GM23338 (cell line): ENCODE measurements around the gene ACTR5. TPM values are rescaled to one million over a fixed set of nuclear protein-coding genes. Genes with fewer than 3 reads are reported as not detected.

Experiments used
- ATAC-seq: fragments of 200-7000 bp; cut with Tn5 transposase; 3 replicates; pipeline ENCODE4 v1.9.1; 2020
- DNase-seq: peaks from one replicate; pipeline ENCODE4 v3.0.0-alpha.2; 2015; ENCODE audit warnings: low spot score
- H2AFZ ChIP-seq: fragments of 200-600 bp; sonication (generic); 2 replicates; pipeline ENCODE4 v1.8.0; 2016; ENCODE audit warnings: antibody characterized with exemption, mild to moderate bottlenecking, moderate library complexity
- H3F3A ChIP-seq: fragments of 200-600 bp; sonication (generic); replicated peaks from 2 replicates; pipeline ENCODE4 v1.8.0; 2017; ENCODE audit warnings: antibody characterized with exemption, mixed run types, low read depth
- H3K27ac ChIP-seq: fragments of 200-600 bp; sonication (generic); 2 replicates; pipeline ENCODE4 v1.6.1; 2016; ENCODE audit warnings: low read depth
- H3K27me3 ChIP-seq: fragments of 200-600 bp; sonication (generic); 2 replicates; pipeline ENCODE4 v1.8.0; 2016; ENCODE audit warnings: mild to moderate bottlenecking, mixed run types, moderate library complexity; ENCODE audit not compliant: insufficient read depth
- H3K36me3 ChIP-seq: fragments of 200-600 bp; sonication (generic); 2 replicates; pipeline ENCODE4 v1.8.0; 2016; ENCODE audit warnings: mild to moderate bottlenecking; ENCODE audit not compliant: insufficient read depth
- H3K4me1 ChIP-seq: fragments of 200-600 bp; sonication (generic); 2 replicates; pipeline ENCODE4 v1.8.0; 2016; ENCODE audit warnings: mild to moderate bottlenecking, moderate library complexity; ENCODE audit not compliant: insufficient read depth
- H3K4me2 ChIP-seq: fragments of 200-600 bp; sonication (generic); 2 replicates; pipeline ENCODE4 v1.7.1; 2017; ENCODE audit warnings: mixed run types
- H3K4me3 ChIP-seq: fragments of 200-600 bp; sonication (generic); 2 replicates; pipeline ENCODE4 v1.6.1; 2016; ENCODE audit warnings: mixed run types
- H3K79me2 ChIP-seq: fragments of 200-600 bp; sonication (generic); replicated peaks from 2 replicates; pipeline ENCODE4 v1.8.0; 2017; ENCODE audit warnings: mild to moderate bottlenecking; ENCODE audit not compliant: insufficient read depth
- H3K9me2 ChIP-seq: fragments of 200-600 bp; sonication (generic); 2 replicates; pipeline ENCODE4 v1.8.0; 2017; ENCODE audit not compliant: insufficient read depth
- H4K20me1 ChIP-seq: fragments of 200-600 bp; sonication (generic); replicated peaks from 2 replicates; pipeline ENCODE4 v1.8.0; 2017; ENCODE audit warnings: mild to moderate bottlenecking; ENCODE audit not compliant: insufficient read depth
- H3K27ac Mint-ChIP-seq: 2 replicates; pipeline ENCODE4 v1.8.0; 2020; ENCODE audit warnings: inconsistent platforms, mild to moderate bottlenecking, moderate library complexity, mixed read lengths
- H3K27me3 Mint-ChIP-seq: 3 replicates; pipeline ENCODE4 v1.8.0; 2022; ENCODE audit warnings: low read depth, mild to moderate bottlenecking, moderate library complexity, mixed read lengths, inconsistent platforms; ENCODE audit not compliant: insufficient read depth, poor library complexity
- H3K36me3 Mint-ChIP-seq: 3 replicates; pipeline ENCODE4 v1.8.0; 2021; ENCODE audit warnings: low read depth, mild to moderate bottlenecking, inconsistent platforms, moderate library complexity, mixed read lengths
- H3K4me1 Mint-ChIP-seq: 3 replicates; pipeline ENCODE4 v1.8.0; 2020; ENCODE audit warnings: mild to moderate bottlenecking, inconsistent platforms, mixed read lengths
- H3K4me3 Mint-ChIP-seq: 3 replicates; pipeline ENCODE4 v1.8.0; 2021; ENCODE audit warnings: moderate library complexity, mild to moderate bottlenecking, inconsistent platforms, mixed read lengths
- H3K9me3 Mint-ChIP-seq: 3 replicates; pipeline ENCODE4 v1.8.0; 2020; ENCODE audit warnings: moderate library complexity, mild to moderate bottlenecking, inconsistent platforms, mixed read lengths
- CREB1 ChIP-seq: fragments of 250-450 bp; sonication (Bioruptor Pico); IDR thresholded peaks from 2 replicates; pipeline ENCODE4 v1.5.0; 2020; ENCODE audit warnings: low read depth, mild to moderate bottlenecking, moderate library complexity
- CTCF ChIP-seq, 2 experiments: fragments of 200-600 bp in 1 of 2; sonication (generic) in 1 of 2; conservative IDR thresholded peaks; 2 replicates each; pipeline versions ENCODE4 v1.5.1 to v1.6.1; 2016 to 2017; ENCODE audit warnings: antibody characterized with exemption in 2 of 2, low read depth in 2 of 2, mild to moderate bottlenecking in 2 of 2, moderate library complexity in 1 of 2
- ETS1 ChIP-seq: IDR thresholded peaks from 2 replicates; pipeline ENCODE4 v1.6.1; 2016; ENCODE audit warnings: antibody characterized with exemption
- EZH2 ChIP-seq: fragments of 200-600 bp; sonication (generic); IDR thresholded peaks from one replicate; pipeline ENCODE4 v1.8.0; 2017; ENCODE audit warnings: antibody characterized with exemption, mild to moderate bottlenecking, low read depth; ENCODE audit not compliant: unreplicated experiment
- EZH2phosphoT487 ChIP-seq: fragments of 200-600 bp; sonication (generic); IDR thresholded peaks from one replicate; pipeline ENCODE4 v1.8.1; 2018; ENCODE audit warnings: antibody characterized with exemption; ENCODE audit not compliant: unreplicated experiment
- JUNB ChIP-seq: IDR thresholded peaks from one replicate; pipeline ENCODE4 v1.6.1; 2016; ENCODE audit warnings: antibody characterized with exemption; ENCODE audit not compliant: unreplicated experiment
- NANOG ChIP-seq: IDR thresholded peaks from 2 replicates; pipeline ENCODE4 v1.6.1; 2016; ENCODE audit warnings: antibody characterized with exemption, borderline replicate concordance
- POLR2AphosphoS5 ChIP-seq: IDR thresholded peaks from 2 replicates; pipeline ENCODE4 v1.6.1; 2016; ENCODE audit warnings: antibody characterized with exemption, low read depth
- REST ChIP-seq: IDR thresholded peaks from one replicate; pipeline ENCODE4 v1.6.1; 2018; ENCODE audit warnings: antibody characterized with exemption; ENCODE audit not compliant: unreplicated experiment
- STAT1 ChIP-seq: IDR thresholded peaks from one replicate; pipeline ENCODE4 v1.6.1; 2016; ENCODE audit warnings: antibody characterized with exemption; ENCODE audit not compliant: unreplicated experiment
- ZNF114 ChIP-seq: fragments of 250-450 bp; sonication (Bioruptor Pico); IDR thresholded peaks from 2 replicates; pipeline ENCODE4 v1.5.0; 2020; ENCODE audit warnings: mild to moderate bottlenecking, moderate library complexity
- ZNF331 ChIP-seq: fragments of 250-450 bp; sonication (Bioruptor Pico); IDR thresholded peaks from 2 replicates; pipeline ENCODE4 v1.5.0; 2020; ENCODE audit warnings: low read depth, mild to moderate bottlenecking, moderate library complexity
- ZNF462 ChIP-seq: fragments of 250-450 bp; sonication (Bioruptor Pico); IDR thresholded peaks from 2 replicates; pipeline ENCODE4 v1.5.0; 2020; ENCODE audit warnings: mild to moderate bottlenecking, moderate library complexity
- polyA plus RNA-seq: library from polyadenylated mRNA; unstranded; fragments of >200 nt; fragmentation: Nextera tagmentation; extraction: Ambion mirVana; gene quantifications from 2 replicates; pipeline ENCODE4 v1.2.1, GENCODE V29; 2016
- total RNA-seq: library from RNA; depleted of rRNA; stranded (reverse); fragments of >200 nt; shearing (Covaris generic); gene quantifications from 2 replicates; pipeline ENCODE4 v1.2.3, GENCODE V29; 2014

ACTR5 gene
- total and polyA plus RNA-seq, 2 experiments from 2014 or later: 8.4 to 21.8 TPM

GRCh38 chr20:38804221-38804620 is 56.0 kb downstream of the ACTR5 start:
- Histone ChIP-seq H3K9me2 (no peaks in the 10 kb centered on the region), H2AFZ (no peak overlapping the region), H3K27ac (peak overlapping the region; percentile 86), H3F3A (peaks cover 5% of the 10 kb centered on the region; the same call in 1 of the 2 replicates), H3K4me3 (peak overlapping the region; percentile 91; the same call in 1 of the 2 replicates), H3K36me3 (no peaks in the 10 kb centered on the region), H4K20me1 (peaks cover 8% of the 10 kb centered on the region; the same call in 1 of the 2 replicates), H3K4me2 (peak overlapping the region; percentile 73), H3K27me3 (peaks cover 19% of the 10 kb centered on the region), H3K4me1 (peaks cover 16% of the 10 kb centered on the region), H3K79me2 (peaks cover 9% of the 10 kb centered on the region; the same call in 1 of the 2 replicates)
- DNase-seq (no peak), ATAC-seq (no peak)
- no peaks in the 10 kb centered on the region; the same call in 2 of the 3 replicates for H3K9me3 Mint-ChIP-seq
- TF ChIP-seq REST: no peak
- no peak for TF ChIP-seq CREB1 (CRISPR knock-in tag)
- no peak for TF ChIP-seq NANOG
- no peak for TF ChIP-seq ETS1
- no peak for TF ChIP-seq EZH2phosphoT487
- no peak for TF ChIP-seq CTCF (conservative IDR thresholded peaks at IDR 0.05; ENCODE audit: low read depth in 2 of 2)
- TF ChIP-seq STAT1: no peak
- no peak for TF ChIP-seq ZNF462 (CRISPR knock-in tag)
- TF ChIP-seq POLR2AphosphoS5: no peak
- no peak for TF ChIP-seq ZNF114 (CRISPR knock-in tag)
- no peak for TF ChIP-seq EZH2
- no peak for TF ChIP-seq JUNB
- no peak for TF ChIP-seq ZNF331
- no peaks in the 10 kb centered on the region; the same call in 2 of the 3 replicates for H3K36me3 Mint-ChIP-seq
- H3K27ac Mint-ChIP-seq: peak overlapping the region; percentile 7; the same call in 1 of the 2 replicates
- H3K27me3 Mint-ChIP-seq: peaks cover 26% of the 10 kb centered on the region
- peak overlapping the region; percentile 82; the same call in 2 of the 3 replicates for H3K4me3 Mint-ChIP-seq
- peaks cover 32% of the 10 kb centered on the region for H3K4me1 Mint-ChIP-seq
